ENCODE results near the gene ITGB6.

Gene ITGB6

DNA sequence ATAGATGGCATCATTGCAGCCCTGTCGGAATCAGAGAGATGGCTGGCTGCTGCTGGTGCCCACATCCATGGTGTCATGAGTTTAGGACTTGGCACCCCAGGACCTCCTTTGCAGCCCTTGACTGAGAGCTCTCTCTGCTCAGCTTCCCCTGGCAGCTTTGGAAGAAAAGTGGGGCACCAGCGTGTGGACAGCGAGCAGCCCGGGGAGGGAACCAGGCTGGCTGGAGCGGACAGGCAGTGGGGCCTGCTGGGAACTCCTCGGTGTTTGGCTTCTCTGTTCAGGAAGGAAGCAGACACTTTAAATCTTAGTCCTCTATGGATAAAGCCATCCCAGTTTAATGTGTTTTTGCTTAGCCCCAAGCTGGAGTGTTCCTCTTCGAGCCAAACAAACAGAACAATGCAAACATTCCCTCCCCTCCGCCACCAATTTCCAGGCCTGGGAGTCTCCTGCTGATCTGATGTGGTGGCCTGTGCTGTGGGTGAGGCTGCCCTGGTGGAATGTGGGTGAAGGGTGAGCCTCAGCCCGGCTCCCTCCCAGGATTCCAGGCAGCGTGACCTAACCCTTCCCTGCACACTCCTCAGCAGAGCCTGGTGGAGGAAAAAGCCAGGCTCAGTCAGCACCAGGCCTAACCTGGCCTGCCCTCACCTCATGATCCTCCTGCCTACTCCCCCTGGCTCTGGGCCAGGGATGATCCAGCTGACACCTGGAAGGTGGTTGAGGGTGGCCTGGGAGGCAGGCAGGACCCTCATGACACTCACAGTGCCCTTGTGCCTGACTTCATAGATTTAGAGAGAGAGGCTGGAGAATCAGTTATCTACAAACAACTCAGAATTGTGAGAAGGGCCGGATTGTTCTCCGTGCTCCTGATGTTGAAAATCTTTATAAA is 21.6 kb upstream of the ITGB6 start:
- no peak for DNase-seq

DNA sequence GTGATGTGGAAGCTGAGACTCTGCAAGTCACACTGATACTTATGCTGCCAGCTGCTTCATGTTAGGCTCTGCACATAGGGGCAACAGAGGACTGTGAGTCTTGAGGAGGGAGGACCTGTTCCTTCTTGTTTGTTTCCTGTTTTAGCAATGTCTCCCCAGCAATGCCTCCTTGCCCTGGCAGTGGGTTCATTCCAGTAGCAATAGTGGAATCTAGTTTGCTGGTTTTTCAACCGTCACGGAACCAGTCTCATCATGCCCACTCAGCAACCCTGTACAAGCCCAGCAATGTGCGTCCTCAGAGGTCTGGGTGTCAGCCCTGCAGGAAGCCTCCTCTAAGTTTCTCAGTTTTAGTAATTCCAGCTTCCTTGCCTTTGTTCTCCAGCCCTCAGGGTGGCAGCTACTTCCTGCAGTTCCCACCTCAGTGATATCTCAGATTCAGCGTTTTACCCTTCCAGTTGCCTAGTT is 20.5 kb upstream of the ITGB6 start:
- DNase-seq, result no peak

DNA sequence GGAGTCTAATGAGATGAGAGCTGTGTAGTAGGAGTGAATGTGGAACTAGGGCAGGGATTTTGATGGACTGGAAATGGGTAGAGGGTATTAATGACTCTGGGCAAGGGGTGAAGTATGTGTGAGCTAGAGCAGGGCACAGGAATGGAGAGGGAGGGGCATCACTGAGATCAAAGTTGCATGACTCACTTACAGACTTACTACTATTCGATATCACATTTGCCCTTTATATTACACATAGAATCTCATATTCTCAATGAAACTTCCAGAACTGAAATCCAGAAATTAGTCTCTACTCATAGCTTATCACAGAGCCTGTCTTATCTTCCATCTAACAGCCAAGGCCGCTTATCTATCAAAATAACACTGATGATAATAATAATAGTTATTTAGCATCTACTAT is 20.0 kb upstream of the ITGB6 start:
- DNase-seq, result no peak

GRCh38 chr2:160214461-160215445 is 14.7 kb upstream of the ITGB6 start:
- no peak for DNase-seq

DNA sequence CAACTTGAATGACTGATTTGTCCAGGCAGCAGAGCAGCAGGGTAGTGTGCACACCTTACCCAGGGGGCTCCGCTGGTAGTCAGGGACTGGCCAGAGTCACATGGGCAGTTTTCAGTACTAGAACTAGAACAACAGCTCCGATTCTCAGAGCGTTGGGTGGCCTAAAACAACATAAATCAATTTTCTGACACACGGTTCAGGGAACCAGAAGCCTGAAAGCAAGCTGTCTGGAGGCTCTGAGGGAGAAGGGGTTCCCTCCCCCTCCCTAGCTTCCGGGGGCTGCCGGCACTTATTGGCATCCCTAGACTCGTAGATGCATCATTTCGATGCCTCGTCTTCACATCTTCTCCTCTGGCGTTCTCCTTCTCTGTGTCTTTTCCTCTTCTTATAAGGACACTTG is 13.4 kb upstream of the ITGB6 start:
- DNase-seq, result no peak

- DNase-seq, result no peak
These were observed 10.6 kb upstream of the ITGB6 start for GRCh38 chr2:160210599-160211138.

DNA sequence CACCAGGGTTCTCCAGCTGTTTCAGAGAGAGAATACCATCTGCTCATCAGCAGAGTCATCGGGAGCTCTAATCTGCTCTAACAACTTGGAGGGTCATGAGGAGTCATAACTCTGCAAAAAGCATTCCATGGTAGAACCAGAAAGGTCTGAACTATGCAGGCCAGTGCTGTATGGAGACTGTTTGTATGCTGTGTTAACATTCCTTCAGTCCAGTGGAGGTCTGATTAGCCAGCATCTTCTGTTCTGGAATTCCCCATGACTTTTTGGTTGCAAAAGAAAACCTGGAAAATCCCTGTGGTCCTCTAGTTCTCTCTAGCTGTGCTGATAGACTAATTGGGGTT is 9.4 kb upstream of the ITGB6 start:
- no peak for DNase-seq

DNA sequence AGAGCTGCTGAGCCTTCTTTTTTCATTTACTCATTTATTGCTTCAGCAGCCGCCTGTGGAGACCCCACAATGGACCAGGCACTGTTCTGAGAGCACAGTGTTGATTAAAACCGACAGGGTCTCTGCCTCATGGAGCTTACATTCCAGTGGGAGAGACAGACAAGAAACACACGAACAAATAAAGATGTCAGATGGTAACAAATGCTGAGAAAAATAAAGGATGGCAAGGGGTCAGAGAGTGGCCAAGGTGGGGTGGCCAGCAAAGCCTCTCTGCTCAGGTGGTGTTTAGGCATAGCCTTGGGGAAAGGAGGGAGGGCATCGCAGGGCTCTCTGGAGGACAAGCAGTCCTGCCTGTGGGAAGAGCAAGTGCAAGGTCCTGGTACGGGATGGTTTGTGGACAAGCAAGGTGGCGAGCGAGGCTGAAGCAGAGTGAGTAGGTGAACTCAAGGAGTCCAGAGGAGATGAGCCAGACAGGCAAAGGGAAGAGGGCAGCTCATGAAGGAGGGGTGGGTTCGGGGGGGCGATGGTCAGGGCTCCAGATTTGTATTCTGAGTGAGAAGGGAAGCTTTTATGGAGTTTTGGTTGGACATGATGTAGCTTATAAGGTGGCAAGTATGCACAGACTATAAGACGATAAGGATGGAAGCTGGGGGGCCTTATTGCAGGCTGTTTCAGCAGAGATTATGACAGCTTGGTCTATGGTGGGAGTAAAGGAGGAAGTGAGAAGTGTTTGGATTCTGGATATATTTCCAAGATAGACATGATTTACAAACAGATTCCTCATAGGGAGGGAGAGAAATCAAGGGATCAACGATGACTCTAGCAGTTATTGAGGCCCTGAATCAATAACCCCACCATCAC is 8.8 kb upstream of the ITGB6 start:
- DNase-seq, result no peak

GRCh38 chr2:160207804-160208654 is 8.0 kb upstream of the ITGB6 start:
- DNase-seq, result no peak

DNA sequence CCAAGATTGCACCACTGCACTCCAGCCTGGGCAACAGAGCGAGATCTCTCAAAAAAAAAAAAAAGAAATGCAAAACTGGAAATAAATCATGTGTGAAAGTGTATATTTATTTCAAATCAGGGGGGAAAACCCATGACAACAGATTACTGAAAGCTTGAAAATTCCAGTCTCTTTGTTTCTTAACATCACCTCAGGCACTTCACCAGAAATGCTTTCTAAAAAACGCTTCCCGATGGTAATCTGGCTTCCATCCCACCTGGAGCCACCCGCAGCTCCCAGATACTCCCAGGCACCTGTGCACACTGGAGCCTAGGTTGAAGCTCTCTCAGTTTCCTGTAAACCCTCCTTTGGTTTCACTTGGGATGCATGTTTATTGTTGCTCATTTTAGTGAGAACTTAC is 7.2 kb upstream of the ITGB6 start:
- no peak for DNase-seq

GRCh38 chr2:160206436-160206835 is 6.4 kb upstream of the ITGB6 start:
- no peak for DNase-seq

DNA sequence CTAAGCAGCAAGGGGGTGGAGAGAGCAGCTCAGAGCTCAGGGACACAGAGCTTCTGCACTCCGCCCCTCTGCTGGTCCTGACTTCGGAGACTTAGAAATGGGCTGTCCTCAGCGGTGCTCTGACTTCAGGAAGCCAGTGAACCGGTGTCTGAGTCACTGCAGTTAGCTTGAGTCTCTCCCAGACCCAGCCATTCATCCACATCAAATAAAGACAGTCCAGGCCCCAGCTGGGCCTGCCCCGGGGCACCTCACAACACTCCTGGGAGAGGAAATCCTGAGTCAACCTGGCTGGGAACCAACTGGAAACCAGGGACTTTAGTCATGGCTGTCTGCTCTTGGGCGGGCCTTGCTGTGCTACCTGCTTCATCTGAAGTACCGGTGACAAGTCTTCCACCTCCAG is 5.4 kb upstream of the ITGB6 start:
- no peak for DNase-seq

- DNase-seq, result no peak
These were observed 3.4 kb upstream of the ITGB6 start for GRCh38 chr2:160203422-160203821.

- no peak for DNase-seq
These were observed 2.9 kb upstream of the ITGB6 start for GRCh38 chr2:160203007-160203406.

- no peak for DNase-seq
These were observed 1.9 kb upstream of the ITGB6 start for GRCh38 chr2:160201849-160202539.

- DNase-seq, result no peak
These were observed 849 bp upstream of the ITGB6 start for GRCh38 chr2:160200921-160201320.

DNA sequence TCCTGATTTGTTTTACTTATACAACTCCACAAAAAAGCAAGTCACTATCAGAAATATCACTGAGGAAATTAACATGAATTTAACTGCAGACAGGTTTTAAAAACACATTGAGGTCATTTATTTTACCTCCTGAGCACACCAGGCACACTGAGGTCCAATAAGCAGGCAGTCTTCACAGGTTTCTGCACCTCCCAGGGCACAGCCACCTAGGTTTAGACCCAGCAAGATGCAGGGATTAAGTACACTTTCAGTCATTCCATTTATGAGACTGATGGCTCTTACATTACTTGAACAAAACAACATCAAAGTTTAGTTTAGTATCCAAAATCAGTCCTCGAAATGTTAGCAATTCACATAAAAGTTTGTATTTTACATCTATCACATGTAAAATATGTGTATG is 1.0 kb downstream of the ITGB6 start:
- DNase-seq, result no peak

DNA sequence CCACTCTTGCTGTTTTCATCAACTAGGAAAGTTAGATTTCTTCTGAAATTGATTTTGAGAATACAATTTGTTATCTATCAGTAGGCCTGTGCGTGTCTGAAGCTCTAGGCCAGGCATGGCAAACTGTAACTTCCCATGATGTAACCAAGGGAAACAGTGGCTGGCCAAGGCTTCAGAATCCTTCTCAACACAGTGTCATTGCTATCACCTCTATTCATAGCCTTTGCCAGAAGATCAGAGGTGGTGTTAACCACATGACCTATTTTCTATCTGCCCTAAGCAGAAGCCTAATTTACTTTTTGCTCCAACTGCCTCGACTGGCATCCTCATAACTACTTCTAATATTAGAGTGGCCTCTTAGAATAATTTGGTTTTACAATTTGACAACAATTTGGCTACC is 2.5 kb downstream of the ITGB6 start:
- no peak for DNase-seq

DNA sequence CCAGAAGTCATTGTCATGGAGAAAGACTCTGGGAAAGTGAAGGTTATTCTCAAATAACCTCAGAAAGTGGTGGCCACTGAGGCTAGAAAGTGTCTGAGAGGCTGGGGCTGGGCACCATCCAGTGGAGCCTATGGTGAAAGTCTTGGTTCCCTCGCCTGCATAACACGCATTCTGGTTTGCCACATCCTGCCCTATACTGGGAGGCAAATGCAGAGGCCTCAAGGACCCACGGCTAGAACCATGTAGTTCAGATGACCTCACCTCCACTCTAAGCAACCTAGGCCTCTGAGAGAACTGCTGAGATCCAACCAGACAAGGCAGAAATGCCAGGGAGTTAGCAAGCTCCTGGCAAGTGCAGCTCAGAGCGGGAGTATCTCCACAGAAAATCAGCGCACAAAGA is 5.1 kb downstream of the ITGB6 start:
- no peak for DNase-seq

DNA sequence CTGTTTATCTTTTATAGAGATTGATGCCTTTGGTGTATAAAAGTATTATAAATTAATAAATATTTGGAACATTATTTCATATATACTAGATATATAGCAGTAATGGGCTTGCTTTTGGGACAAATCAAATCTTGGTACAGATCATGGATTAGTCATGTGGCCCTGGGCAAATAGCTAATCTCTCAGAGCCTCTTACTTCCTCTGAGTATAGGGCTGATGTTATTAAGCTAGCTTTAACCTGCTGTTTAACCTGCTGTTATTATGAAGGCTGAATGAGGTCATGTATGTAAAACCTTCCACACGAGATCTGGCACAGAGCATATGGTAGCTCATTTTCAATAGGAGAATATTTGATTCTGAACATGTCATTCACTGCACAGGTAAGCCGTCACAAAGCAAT is 5.7 kb downstream of the ITGB6 start:
- DNase-seq, result no peak

Data from NCI-H1092 (cell line).